Measurements from ENCODE around the gene RIIAD1.
A peak's percentile ranks its signal among the peaks of the same experiment; 100 is the strongest.
"Not testable (repeated sequence)": the region's sequence is repeated elsewhere in the genome, so short reads cannot be mapped to it uniquely, and the experiment has no call there.

Gene RIIAD1, protein sequence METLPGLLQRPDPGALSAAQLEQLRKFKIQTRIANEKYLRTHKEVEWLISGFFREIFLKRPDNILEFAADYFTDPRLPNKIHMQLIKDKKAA

DNA sequence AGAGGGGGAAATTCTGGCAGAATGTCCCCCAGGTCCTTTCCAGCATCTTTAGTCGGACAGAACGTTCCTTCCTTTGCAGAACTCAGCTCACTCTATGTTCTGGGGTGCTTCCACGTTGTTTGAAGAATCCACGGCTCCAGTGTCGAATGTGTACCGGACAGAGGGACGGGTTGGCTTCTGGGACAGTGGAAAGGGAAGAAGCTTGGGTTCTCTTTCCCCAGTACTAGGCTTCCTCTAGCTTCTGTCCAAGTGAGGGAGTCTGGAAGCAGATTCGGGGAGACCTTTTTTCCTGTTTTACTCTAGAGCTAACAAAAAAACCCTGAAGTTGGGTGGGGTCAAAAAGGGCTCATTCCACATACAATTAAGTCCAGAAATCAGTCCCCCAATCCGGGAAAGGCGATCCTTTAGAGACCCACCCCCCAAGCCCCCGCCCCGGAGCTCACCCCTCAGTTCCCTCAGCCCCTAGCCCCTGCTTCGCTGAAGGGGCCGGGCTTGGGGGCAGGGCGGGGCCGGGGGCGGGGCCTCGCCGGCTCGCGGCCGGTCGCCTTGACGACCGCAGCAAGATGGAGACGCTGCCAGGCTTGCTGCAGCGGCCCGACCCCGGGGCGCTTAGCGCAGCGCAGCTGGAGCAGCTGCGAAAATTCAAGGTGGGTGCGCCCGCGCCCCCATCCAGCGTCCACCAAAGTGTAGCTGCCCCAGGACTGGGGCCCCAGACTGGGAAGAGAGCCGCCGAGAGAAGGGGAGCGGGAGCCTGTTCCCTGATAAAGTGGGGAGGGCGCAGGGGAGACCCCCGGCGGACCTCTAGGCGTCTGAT, at the start of gene RIIAD1:
TSS of gene RIIAD1 (plus strand) at position 549 of the 814 bp plus-strand sequence. CDS start at position 564, 15 bp downstream.
- DNase-seq = peak; percentile 41

DNA sequence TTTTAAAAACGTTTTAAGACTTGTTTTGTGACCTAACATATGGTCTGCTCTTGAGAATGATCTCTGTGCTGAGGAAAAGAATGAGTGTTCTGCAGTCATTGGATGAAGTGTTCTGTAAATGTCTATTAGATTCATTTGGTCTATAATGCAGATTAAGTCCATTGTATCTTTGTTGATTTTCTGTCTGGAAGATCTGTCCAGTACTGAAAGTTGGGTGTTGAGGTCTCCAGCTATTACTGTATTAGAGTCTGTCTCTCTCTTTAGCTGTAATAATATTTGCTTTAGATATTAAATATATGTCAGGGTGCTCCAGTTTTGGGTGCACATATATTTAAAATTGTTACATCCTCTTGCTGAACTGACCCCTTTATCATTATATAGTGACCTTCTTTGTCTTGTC, 47.9 kb upstream of the RIIAD1 start:
- no peak for DNase-seq

DNA sequence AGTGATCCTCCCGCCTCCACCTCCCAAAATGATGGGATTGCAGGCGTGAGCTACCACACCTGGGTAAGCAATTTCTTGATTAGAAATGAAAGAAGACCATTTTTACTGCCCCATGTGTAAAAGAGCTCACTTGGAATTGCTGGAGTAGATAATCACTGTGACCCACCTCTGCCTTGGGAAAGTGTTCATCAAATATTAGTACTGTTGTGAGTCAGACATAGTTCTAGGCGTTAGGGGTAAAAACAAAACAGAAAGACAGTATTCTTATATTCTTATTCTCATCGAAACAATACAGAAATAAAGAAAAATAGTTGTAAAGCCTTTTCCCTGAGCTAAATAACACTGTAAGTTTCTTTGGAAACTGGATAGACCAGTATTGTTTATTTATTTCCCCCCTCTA, 40.9 kb upstream of the RIIAD1 start:
- no peak for DNase-seq

DNA sequence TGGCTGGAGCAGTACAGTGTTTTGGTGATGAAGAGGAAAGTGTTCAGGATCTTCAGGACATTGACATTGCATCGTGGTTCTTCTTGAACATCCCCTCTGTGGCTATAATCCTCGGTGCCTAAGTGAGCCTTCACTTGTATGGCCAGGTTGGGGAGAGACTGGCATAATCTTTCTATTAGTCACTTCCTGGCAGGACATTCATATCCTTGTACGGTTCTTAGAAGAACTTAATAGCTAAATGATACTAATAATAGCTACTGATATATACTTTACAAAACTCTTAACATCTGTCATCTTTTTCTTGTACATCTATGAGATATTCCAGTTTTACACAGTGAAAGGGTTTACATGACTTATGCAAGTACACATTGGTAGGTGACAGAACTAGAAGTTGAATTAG, 40.5 kb upstream of the RIIAD1 start:
- DNase-seq = no peak

DNA sequence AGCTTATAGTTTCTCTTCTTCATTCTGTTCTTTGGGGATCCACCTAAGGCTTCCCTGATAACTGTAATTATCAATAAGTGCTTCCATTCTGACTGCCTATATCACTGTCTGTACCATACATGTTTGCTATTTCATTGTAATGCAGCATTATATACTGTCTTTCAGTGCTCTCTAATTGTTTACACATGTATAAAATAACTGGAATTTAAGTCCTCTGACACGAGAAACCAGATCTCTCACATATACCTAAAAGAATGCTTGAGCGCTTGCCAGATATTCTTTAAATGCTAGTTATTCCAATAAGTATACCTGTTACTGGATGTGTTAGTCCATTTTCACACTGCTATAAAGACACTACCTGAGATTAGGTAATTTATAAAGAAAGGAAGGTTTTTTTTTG, 39.4 kb upstream of the RIIAD1 start:
- no peak for DNase-seq

DNA sequence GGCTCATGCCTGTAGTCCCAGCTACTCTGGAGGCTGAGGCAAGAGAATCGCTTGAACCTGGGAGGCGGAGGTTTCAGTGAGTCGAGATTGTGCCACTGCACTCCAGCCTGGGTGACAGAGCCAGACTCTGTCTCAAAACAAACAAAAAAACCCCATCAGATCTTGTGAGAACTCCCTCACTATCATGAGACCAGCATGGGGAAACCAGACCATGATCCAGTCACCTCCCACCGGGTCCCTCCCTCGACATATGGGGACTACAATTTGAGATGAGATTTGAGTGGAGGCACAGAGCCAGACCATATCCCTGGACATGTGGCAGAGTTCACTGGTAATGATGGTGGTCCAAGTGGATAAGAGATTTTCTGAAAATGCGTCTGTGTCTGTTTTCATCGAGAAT, 38.4 kb upstream of the RIIAD1 start:
- not testable (repeated sequence) for DNase-seq

DNA sequence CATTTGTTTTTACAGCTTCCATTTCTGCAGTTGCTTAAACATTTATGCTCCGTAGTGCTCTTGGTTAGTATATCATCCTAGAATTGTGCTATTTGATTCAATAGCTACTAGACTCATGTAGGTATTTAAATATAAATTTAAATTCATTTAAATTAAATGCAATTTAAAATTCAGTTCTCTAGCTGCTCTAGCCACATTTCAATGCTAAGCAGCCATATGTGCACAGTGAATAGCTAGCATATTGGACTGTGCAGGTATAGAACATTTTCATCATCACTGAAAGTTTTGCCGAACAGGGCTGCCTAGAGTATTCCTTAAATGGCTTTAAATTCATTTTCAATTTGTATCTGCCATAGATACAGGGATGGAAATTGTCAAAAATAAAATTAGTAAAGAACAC, 37.2 kb upstream of the RIIAD1 start:
- DNase-seq = no peak

DNA sequence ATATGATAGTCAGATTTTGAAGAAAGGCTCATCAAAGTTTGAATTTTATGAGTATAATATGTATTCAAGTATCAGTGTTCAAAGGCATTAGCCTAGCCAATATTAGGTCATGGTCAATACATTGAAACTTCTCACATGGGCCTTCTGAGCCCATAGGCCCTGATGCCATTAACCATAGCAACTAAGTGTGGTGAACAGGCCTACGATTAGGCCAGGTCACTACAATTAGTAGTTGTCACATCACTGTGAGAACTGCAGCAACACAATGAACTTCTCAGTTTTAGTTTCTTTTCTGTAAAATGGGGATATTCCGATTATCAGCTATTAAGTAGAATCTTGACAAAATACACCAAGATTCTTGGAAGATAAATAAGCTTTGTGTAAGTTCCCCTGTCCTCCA, 34.8 kb upstream of the RIIAD1 start:
- no peak for DNase-seq

DNA sequence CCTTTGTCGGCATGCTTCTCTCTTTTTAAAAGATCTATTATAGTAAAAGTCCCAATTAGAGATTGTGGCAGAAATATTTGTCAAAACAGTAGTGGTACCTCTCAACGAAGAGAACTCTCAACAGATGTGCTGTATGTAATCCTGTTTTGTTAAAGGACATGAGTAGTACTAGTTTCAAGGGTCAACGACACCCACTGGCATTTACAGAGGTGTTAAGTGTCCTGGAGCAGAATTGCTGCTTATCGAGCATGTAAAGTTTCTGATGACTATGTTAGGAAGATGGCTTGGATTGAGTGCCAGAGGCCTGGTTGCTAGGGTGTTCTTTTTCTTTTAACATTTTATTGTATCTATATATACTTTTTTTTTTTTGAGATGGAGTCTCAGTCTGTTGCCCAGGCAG, 31.8 kb upstream of the RIIAD1 start:
- DNase-seq = no peak

DNA sequence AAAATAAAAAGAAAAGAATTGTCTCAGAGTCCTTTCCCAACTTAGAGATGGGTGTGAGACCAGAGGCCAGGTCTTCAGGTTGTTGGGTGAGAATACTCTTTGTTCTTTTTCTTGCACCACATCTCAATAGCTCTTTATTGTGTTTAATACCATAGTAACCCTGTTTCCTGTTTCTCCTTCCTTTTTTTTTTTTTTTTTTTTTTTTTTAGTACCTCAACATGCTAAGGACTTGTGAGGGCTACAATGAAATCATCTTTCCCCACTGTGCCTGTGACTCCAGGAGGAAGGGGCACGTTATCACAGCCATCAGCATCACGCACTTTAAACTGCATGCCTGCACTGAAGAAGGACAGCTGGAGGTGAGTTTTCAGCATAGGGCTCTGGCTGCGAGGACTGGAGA, 29.1 kb upstream of the RIIAD1 start:
- DNase-seq = no peak

DNA sequence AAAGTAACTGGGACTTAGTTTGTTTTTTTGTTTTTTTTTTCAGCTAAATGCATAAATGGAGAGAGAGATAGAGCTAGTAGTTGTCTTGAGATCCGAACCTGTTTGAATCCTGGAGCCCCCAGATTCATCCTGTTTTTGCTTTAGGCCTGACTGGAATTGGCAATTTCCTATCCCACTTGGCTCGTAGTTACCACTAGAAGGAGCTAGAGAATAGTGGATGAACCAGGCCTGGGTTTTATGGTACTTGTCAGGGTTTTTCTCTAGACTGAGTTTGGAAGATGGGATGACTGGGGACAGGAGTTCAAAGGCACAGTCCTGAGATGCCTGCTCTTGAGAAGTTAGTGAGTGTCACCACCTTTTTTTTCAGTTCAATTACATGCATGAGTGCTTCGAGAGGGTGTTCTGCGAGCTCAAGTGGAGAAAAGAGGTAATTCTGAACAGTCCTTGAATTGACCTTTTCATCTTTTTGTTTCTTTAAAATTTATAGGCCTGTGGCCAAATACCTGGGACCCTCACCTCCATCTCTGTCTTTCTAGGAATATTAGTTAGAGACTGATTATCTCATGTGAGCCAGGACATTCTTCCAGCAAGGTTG, 28.2 kb upstream of the RIIAD1 start:
- DNase-seq = no peak

DNA sequence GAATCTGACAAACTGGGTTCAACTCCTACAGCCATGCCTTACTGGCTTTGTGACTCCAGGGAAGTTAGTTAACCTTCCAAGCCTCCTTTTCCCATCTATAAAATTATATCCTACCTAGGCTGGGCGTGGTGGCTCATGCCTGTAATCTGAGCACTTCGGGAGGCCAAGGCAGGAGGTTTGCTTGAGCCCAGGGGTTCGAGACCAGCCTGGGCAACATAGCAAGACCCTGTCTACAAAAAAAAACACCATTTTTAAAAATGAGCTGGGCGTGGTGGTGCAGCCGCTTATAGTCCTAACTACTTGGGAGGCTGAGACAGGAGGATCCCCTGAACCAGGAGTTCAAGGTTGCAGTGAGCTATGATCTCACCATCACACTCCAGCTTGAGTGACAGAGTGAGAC, 19.8 kb upstream of the RIIAD1 start:
- DNase-seq = no peak

DNA sequence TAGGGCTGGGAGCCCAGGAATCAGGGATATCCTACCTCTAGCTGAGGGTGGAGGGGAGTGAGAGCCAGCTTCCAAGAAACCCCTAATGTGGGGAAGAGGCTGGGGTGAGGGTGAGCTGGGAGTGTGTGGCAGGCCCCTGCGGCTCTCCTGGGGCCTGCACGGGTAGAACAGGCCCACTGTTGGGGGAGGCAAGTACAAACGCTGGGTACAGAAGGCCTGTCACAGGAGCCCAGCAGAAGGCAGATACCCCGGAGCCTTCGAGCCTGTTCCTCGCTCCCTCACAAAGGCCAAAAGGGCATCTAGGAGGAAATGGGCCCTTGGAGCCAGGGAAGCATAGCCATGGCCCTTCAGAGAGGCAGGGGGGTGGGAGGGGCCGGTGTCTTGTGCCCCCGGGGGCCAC, 18.4 kb upstream of the RIIAD1 start:
- no peak for DNase-seq

DNA sequence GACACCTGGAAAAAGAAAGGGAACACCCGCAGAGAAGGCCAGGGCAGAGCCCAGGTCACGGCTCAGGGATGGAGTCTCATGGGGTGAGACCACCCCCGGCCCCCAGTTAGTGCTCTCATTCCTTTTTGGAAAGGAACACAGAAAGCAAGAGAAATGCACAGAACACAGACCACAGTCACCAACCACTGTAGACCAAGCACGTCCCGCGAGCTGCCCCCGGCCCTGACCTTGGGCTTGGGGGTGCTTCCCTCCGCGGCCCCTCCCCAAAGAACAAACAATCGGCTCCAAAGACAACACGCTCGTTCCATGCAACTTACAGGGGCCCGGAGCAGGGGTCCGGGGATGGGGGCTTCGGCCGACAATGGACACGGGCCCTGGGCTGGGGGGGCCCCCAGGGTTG, 17.5 kb upstream of the RIIAD1 start:
- no peak for DNase-seq

DNA sequence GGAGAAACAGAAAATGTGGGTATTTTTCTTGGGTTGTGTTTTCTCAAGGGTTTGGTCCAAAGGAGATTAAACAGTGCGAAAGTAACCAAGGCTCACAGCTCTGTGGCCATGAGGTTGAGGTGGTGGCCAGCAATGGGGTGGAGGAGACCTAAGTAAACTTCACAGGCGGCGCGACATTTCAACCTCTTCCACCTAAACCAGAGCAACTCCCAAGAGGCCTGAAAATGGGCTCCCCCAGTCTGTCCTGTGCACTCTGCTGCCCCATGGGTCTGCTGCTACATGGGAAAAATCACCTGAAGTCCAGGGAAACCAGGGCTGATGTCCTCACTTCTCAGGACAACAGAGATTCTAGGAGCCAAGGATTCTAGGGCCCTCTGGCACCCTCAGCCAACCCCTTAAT, 17.1 kb upstream of the RIIAD1 start:
- DNase-seq = no peak

DNA sequence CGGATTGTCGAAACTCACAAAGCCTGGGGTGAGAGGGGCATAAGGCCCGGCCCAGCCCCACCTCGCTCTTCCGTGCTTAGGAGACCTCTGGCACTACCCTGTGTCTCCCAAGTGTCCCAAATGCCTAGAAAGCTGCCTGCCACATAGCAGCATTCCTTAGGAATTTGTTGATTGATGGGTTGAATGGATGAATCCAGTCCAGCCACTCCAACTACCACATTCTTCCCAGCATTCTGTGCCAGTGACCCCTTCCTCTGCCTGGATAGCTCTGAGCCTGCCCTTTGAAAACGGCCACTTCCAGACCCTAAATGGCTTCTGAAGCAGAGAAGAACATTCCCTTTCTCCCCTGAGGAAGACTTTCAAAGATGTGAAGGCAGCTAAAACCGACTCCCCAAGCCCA, 16.2 kb upstream of the RIIAD1 start:
- DNase-seq = no peak

DNA sequence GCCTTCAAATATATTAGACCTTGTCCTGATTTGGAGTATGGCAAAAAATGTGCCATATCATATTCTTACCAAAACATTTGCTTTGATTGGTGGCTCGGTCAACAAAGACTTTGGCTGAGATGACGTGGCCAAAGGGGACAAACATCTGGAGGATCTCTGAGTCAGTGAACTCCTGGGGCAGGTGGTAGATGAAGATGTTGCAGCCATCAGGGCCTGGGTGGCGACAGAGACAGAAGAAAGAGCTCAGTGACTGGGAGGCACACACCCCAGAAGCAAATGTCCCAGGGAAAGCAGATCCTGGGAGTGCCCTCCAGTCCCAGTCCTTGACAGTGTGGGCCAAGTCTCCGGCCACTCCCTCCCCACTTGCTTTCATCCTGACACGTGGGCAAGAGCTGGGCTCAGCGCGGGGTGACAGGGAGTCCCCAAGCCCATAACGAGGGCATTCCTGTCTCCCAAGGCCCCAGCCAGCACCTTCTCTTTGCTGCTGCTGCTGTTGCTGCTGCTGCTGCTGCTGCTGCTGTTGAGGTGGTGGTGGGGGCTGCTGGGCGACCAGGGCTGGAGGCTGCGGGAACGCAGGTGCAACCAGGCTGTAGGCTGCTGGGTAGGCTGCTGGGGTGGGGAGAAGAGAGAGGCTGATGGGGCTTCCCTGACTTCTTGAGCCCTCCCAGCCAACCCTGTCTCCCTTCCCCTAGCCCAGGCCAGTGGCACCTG, 15.4 kb upstream of the RIIAD1 start:
- no peak for DNase-seq

DNA sequence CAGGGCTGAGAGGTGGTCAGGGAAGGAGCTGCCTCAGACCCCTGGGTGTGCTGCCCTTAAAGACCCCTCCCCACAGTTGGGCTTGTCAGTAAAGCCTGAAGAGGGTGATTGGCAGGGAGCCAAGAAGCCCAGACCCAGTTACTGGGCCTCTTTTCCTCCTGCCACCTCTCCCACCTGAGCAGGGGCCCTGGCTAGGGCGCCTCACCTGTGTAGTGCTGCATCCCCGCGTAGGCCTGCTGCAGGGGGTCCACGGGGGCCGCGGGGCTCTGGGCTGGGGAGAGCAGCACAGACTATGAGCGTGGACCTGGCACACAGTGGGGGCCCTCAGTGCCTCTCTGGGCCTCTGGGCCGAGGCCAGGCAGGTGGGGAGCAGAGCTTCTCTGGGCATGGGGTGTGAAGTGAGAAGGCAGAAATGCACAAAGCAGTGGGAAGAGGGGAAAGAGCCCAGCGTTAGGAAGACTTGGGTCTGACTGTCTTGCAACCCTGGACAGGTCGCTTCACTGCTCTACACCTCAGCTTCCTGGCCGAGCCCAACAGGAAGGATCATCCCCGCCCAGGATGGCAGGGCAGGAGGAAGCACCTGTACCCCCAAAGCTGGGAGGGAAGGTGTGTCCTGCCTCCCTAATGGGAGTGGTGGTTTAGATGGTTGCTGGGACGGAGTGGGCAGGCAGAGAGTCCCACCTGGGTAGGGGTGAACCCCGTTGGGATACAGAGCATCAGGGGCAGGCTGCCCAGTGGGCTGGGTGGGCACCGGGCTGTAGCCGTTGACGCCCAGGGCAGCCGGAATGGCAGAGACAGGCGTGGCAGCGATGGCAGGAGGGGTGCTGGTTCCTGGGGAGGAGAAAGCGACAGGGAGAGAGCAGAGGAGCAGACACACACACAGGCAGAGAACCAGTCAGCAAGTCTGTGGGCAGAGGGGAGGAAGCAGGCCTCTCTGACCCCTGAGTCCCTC, 14.6 kb upstream of the RIIAD1 start:
- no peak for DNase-seq

DNA sequence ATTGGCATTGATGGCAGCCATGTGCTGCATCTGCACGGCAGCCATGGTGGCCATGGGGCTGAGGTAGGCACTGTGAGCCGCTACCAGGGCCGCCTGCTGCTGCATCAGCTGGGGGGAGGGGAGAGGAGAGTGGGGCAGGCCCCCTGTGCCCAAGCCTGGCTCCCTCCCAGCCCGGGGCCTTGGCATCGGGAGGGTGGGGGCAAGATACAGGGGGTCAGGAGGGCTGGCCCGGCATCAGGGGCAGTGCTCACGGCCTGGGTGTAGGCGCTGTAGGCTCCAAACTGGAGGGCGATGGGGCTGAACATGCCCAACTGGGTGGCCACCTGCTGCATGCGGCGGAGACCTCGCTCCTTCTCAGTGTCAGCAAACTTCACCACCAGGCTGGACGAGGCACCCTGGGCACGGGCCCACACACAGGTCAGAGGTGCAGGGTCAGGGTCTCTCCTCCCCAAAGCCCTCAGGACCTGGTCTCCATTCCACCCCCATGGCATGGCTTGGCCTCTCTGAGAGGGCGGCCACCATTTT, 13.7 kb upstream of the RIIAD1 start:
- DNase-seq = no peak

DNA sequence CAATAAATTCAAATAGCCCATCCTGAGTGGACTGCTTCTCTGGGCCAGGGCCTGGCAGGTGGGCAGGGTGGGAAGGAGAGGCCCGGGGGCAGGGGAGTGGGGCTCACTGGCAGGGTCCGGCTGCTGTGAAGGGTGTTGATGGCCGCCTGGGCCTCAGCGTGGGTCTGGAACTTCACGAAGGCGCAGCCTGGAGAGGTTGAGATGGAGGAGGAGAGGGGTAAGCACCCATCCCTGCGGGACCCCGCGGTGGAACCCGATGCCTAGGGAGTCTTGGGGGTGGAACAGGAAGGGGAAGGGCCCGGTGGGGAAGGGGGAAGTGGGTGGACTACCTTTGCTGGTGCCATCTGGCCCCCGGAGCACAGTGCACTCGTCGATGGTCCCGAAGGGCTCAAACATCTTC, 12.4 kb upstream of the RIIAD1 start:
- no peak for DNase-seq

DNA sequence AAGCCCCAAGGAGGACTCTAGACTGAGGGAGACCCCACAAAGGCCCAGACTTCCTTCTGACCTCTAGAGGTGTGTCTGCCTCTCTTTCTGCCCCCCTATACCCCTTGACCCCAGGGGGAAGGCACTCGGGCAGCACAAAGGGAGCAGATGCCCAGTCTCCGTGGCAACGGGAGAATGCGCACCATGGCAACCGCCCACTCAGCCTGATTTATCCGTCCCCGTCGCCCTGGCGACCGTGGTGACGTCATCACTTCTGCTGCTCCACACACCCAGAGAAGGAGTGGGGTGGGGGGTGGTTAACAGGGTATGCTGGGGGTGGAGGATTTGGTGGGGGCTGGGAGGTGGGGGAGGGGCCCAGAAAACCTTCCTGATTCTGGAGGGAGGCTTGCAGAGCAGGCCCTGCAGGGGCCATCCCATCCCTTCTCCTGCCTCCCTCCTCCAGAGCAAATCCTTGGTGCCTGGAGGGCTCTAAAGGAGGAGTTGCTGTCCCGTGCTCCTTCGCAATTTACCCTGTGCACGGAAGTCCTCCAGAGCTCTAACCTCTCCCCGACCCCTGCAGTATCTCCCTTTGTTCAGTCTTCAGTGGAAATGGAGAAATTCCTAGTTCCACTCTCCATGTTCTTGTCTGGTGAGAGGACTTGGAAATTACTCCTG, 11.0 kb upstream of the RIIAD1 start:
- DNase-seq = peak; percentile 68
